ENCODE data around the gene SHISAL1.

DNA sequence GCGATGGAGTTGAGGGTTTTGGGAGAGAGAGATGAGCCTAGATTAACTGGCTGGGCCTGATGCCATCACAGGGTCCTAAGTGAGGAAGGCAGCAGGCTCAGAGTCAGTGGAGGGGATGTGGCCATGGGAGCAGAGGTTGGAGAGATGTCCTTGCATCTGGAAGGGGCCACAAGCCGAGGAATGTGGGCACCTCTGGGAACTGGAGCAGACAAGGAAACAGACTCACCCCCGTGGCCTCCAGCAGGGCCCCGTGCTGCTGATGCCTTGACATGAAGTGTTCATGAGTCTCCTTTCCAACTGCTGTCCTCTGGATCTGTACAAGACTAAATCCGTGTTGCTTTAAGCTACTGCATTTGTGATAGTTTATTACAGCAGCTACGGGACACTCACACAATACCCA lies 49.2 kb downstream of the SHISAL1 start:
- TF ChIP-seq, protein P1, sequence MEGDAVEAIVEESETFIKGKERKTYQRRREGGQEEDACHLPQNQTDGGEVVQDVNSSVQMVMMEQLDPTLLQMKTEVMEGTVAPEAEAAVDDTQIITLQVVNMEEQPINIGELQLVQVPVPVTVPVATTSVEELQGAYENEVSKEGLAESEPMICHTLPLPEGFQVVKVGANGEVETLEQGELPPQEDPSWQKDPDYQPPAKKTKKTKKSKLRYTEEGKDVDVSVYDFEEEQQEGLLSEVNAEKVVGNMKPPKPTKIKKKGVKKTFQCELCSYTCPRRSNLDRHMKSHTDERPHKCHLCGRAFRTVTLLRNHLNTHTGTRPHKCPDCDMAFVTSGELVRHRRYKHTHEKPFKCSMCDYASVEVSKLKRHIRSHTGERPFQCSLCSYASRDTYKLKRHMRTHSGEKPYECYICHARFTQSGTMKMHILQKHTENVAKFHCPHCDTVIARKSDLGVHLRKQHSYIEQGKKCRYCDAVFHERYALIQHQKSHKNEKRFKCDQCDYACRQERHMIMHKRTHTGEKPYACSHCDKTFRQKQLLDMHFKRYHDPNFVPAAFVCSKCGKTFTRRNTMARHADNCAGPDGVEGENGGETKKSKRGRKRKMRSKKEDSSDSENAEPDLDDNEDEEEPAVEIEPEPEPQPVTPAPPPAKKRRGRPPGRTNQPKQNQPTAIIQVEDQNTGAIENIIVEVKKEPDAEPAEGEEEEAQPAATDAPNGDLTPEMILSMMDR (IDR thresholded peaks at IDR 0.05; ENCODE audit: extremely low read depth in 1 of 2, insufficient read depth in 1 of 2, low read depth in 1 of 2, low read length in 2 of 2): no peak
- no peak for TF ChIP-seq POLR2A (IDR thresholded peaks at IDR 0.05; ENCODE audit: low read depth, low read length)
- TF ChIP-seq EZH2 (IDR thresholded peaks at IDR 0.05; ENCODE audit: borderline replicate concordance, low read depth, low read length, severe bottlenecking): no peak
- TF ChIP-seq, protein P2, sequence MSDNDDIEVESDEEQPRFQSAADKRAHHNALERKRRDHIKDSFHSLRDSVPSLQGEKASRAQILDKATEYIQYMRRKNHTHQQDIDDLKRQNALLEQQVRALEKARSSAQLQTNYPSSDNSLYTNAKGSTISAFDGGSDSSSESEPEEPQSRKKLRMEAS (IDR thresholded peaks at IDR 0.05; ENCODE audit: insufficient read depth, insufficient read length): no peak
- TF ChIP-seq FOS (IDR thresholded peaks at IDR 0.05; ENCODE audit: borderline replicate concordance, insufficient read depth, low read length): no peak
- no peak for TF ChIP-seq MYC (IDR thresholded peaks at IDR 0.05; ENCODE audit: low read depth, low read length)
- no peak for TF ChIP-seq JUN (IDR thresholded peaks at IDR 0.05; ENCODE audit: borderline replicate concordance, insufficient read depth, insufficient read length, low read depth)
- no peak for TF ChIP-seq POLR2AphosphoS5 (IDR thresholded peaks at IDR 0.05; ENCODE audit: insufficient read depth, low read depth, low read length)
